CD4-positive, CD25-positive, alpha-beta regulatory T cell (primary cell): ENCODE results near the gene DROSHA. TPM values are rescaled to one million over a fixed set of nuclear protein-coding genes. Genes with fewer than 3 reads are reported as not detected.

ENCODE experiments used
- ATAC-seq, 2 donors: fragments of 150-1000 bp; cut with Tn5 transposase; one replicate each; pipeline ENCODE4 v1.10.0; 2021; ENCODE audit warnings: low read depth in 2 of 2, moderate number of reproducible peaks in 2 of 2, moderate library complexity in 1 of 2
- DNase-seq, 3 donors: peaks; one replicate each; pipeline versions ENCODE4 v3.0.0 to v3.0.0-alpha.2; 2012 to 2022; ENCODE audit warnings: mixed read lengths in 1 of 3
- H3K27ac ChIP-seq: one replicate; pipeline ENCODE4 v1.7.0; 2013; ENCODE audit warnings: mild to moderate bottlenecking, low read length; ENCODE audit not compliant: insufficient read depth, poor library complexity, severe bottlenecking
- H3K27me3 ChIP-seq: one replicate; pipeline ENCODE4 v1.7.0; 2013; ENCODE audit warnings: low read length; ENCODE audit not compliant: control insufficient read depth, insufficient read depth
- H3K36me3 ChIP-seq: one replicate; pipeline ENCODE4 v1.7.0; 2013; ENCODE audit warnings: mild to moderate bottlenecking, low read length, moderate library complexity; ENCODE audit not compliant: control insufficient read depth, insufficient read depth
- H3K4me1 ChIP-seq: 2 replicates; pipeline ENCODE4 v1.7.0; 2013; ENCODE audit warnings: mild to moderate bottlenecking, low read length; ENCODE audit not compliant: insufficient read depth, control insufficient read depth, poor library complexity, severe bottlenecking
- H3K4me3 ChIP-seq: one replicate; pipeline ENCODE4 v1.7.0; 2013; ENCODE audit warnings: low read depth, mild to moderate bottlenecking, low read length, moderate library complexity
- H3K9me3 ChIP-seq, 2 experiments: 1 replicate in 1 of 2; 2 replicates in 1 of 2; pipeline ENCODE4 v1.7.0; 2013; ENCODE audit warnings: low read length in 2 of 2, mild to moderate bottlenecking in 1 of 2, moderate library complexity in 1 of 2; ENCODE audit not compliant: control insufficient read depth in 2 of 2
- H3K27ac Mint-ChIP-seq, 3 donors: one replicate each; pipeline ENCODE4 v1.8.0; 2020 to 2022; ENCODE audit warnings: mild to moderate bottlenecking in 3 of 3, mixed read lengths in 3 of 3, moderate library complexity in 2 of 3
- H3K27me3 Mint-ChIP-seq: one replicate; pipeline ENCODE4 v1.8.0; 2022; ENCODE audit warnings: mild to moderate bottlenecking, mixed read lengths
- H3K36me3 Mint-ChIP-seq: one replicate; pipeline ENCODE4 v1.8.0; 2020; ENCODE audit warnings: mixed read lengths
- H3K4me1 Mint-ChIP-seq, 4 donors: one replicate each; pipeline ENCODE4 v1.8.0; 2020 to 2022; ENCODE audit warnings: mixed read lengths in 4 of 4, mild to moderate bottlenecking in 1 of 4
- H3K4me3 Mint-ChIP-seq, 4 donors: one replicate each; pipeline ENCODE4 v1.8.0; 2020 to 2022; ENCODE audit warnings: mild to moderate bottlenecking in 4 of 4, mixed read lengths in 4 of 4, moderate library complexity in 3 of 4
- H3K9me3 Mint-ChIP-seq, 7 donors: one replicate each; pipeline ENCODE4 v1.8.0; 2020 to 2022; ENCODE audit warnings: mixed read lengths in 7 of 7, mild to moderate bottlenecking in 3 of 7, moderate library complexity in 2 of 7
- polyA plus RNA-seq, 4 donors: library from polyadenylated mRNA; unstranded; fragments of 300-500 nt; fragmentation: Illumina TruSeq; gene quantifications; one replicate each; pipeline ENCODE4 v1.2.3, GENCODE V29; 2021
- total RNA-seq: library from RNA; stranded (reverse); gene quantifications from one replicate; pipeline ENCODE4 v1.2.3, GENCODE V29; 2022

The DROSHA gene
- total and polyA plus RNA-seq, 5 donors from 2014 or later: 14.2 to 57.6 (median 17.0) TPM

DNA sequence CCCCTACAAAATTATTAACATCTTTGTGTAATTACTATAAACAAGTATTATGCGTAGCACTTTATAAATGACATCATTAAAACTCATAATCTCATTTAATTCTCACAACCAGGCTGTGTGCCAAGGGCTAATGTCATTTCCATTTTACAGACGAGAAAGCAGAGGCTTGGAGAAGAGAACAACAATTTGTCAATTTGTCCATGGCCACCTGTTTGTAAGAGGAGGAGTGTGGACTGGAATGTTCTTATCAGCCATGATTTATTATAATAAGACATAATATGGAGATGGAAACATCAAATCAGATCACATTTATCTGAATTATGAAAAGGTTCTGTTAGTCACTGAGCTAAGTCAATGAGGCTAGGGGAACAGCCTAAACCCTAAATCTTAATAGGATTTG, 97.0 kb downstream of the DROSHA start:
- Mint-ChIP-seq H3K27me3 (no peaks in the 10 kb centered on the region), H3K27ac (no peak overlapping the region), H3K9me3 (no peaks in the 10 kb centered on the region), H3K4me1 (peaks cover 0 to 10% (median 2%) of the 10 kb centered on the region in 4 donors), H3K36me3 (peaks cover 72% of the 10 kb centered on the region), H3K4me3 (no peak overlapping the region)
- ATAC-seq: no peak
- Histone ChIP-seq H3K36me3 (peaks cover 43% of the 10 kb centered on the region), H3K27ac (no peak overlapping the region), H3K9me3 (no peaks in the 10 kb centered on the region), H3K4me3 (no peak overlapping the region), H3K27me3 (no peaks in the 10 kb centered on the region), H3K4me1 (no peaks in the 10 kb centered on the region)
- no peak for DNase-seq

- no peak overlapping the region for H3K4me3 ChIP-seq
- no peak overlapping the region for H3K4me3 Mint-ChIP-seq
- H3K36me3 Mint-ChIP-seq: peaks cover 55% of the 10 kb centered on the region
- no peaks in the 10 kb centered on the region for H3K27me3 Mint-ChIP-seq
- H3K4me1 Mint-ChIP-seq: peaks cover 0 to 5% (median 2%) of the 10 kb centered on the region in 4 donors
- peaks cover 38% of the 10 kb centered on the region for H3K36me3 ChIP-seq
- no peak for DNase-seq
- no peaks in the 10 kb centered on the region for H3K4me1 ChIP-seq
- no peaks in the 10 kb centered on the region for H3K9me3 ChIP-seq
- H3K27me3 ChIP-seq: no peaks in the 10 kb centered on the region
- H3K27ac Mint-ChIP-seq: no peak overlapping the region
- no peaks in the 10 kb centered on the region for H3K9me3 Mint-ChIP-seq
- H3K27ac ChIP-seq: no peak overlapping the region
- no peak for ATAC-seq
These were observed 98.7 kb downstream of the DROSHA start for GRCh38 chr5:31433229-31433628.

DNA sequence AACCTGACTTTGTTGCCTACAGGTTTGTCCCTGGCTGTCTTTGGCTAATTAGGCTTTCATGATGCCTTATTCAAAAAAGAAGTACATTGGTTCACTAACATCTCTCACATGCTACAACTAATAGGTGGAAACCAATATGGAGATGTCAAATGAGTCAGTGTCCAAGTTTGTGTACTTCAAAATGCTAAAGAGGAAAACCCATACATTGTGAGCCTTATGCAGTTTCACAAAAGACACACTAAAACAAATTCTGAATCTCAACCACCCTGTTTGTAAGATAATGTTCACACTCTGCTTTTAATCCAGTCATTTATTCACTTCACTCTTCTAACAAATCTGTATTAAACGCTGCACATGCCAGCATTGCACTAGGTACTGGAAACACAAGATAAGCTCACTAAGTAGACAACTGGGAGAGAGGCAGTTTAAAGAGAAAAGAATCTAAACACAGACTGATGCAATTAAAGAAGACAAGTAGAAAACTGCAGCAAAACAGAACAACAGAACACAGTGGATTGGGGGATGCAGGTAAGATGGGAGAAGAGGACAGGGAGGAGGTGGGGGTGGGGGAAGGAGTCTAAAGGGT, 104.1 kb downstream of the DROSHA start:
- peaks cover 49% of the 10 kb centered on the region for H3K36me3 Mint-ChIP-seq

DNA sequence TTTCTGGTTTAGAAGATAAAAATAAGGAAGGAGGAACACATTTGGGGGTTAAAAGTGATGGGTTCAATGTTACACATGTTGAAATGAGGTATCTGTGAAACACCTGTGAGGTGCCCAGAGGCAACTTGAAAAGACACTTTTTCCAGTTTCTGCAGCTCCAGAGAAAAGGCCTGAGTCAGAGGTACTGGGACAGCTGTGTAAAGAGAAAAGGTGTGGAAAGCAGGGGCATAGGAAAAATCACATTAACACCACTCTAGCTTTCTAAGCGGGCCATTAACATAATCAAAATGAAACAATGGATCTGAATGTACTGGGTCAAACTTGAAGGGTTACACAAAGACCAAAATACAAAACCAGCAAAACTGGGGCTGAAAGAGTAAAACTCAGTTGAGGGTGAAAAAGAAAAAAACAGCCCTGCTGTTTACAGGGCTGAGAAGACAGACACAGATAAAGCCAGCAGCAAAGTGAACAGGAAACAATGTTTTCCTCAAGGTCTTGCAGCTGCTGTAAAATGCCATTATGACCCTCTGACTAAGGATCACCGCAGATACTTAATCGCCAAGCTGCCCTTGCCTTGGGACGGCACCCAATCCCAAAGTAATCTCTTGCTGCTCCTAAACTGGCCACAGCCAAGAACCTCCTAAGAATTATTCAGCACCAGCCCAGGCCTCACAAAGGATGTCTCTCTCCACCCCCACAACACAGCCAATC, 104.7 kb downstream of the DROSHA start:
- H3K4me1 Mint-ChIP-seq: peaks cover 0 to 5% (median 2%) of the 10 kb centered on the region in 4 donors
- peak overlapping the region in 2 of 3 donors; percentile 15 to 55 for H3K27ac Mint-ChIP-seq
- Histone ChIP-seq H3K36me3 (peaks cover 44% of the 10 kb centered on the region), H3K4me3 (no peak overlapping the region), H3K4me1 (no peaks in the 10 kb centered on the region), H3K27ac (no peak overlapping the region), H3K9me3 (no peaks in the 10 kb centered on the region), H3K27me3 (no peaks in the 10 kb centered on the region)
- H3K9me3 Mint-ChIP-seq: no peaks in the 10 kb centered on the region
- no peak overlapping the region for H3K4me3 Mint-ChIP-seq
- no peaks in the 10 kb centered on the region for H3K27me3 Mint-ChIP-seq
- H3K36me3 Mint-ChIP-seq: peaks cover 49% of the 10 kb centered on the region
- DNase-seq (no peak), ATAC-seq (no peak)

More for the DNA sequence above, 104.1 kb downstream of the DROSHA start:
- peaks cover 0 to 5% (median 2%) of the 10 kb centered on the region in 4 donors for H3K4me1 Mint-ChIP-seq
- no peaks in the 10 kb centered on the region for H3K4me1 ChIP-seq
- H3K27me3 Mint-ChIP-seq: no peaks in the 10 kb centered on the region
- peaks cover 41% of the 10 kb centered on the region for H3K36me3 ChIP-seq
- no peak overlapping the region for H3K4me3 Mint-ChIP-seq
- H3K27ac ChIP-seq: no peak overlapping the region
- H3K9me3 ChIP-seq: no peaks in the 10 kb centered on the region
- H3K9me3 Mint-ChIP-seq: no peaks in the 10 kb centered on the region
- no peak overlapping the region for H3K27ac Mint-ChIP-seq
- H3K27me3 ChIP-seq: no peaks in the 10 kb centered on the region
- ATAC-seq (no peak), DNase-seq (no peak)
- no peak overlapping the region for H3K4me3 ChIP-seq

DNA sequence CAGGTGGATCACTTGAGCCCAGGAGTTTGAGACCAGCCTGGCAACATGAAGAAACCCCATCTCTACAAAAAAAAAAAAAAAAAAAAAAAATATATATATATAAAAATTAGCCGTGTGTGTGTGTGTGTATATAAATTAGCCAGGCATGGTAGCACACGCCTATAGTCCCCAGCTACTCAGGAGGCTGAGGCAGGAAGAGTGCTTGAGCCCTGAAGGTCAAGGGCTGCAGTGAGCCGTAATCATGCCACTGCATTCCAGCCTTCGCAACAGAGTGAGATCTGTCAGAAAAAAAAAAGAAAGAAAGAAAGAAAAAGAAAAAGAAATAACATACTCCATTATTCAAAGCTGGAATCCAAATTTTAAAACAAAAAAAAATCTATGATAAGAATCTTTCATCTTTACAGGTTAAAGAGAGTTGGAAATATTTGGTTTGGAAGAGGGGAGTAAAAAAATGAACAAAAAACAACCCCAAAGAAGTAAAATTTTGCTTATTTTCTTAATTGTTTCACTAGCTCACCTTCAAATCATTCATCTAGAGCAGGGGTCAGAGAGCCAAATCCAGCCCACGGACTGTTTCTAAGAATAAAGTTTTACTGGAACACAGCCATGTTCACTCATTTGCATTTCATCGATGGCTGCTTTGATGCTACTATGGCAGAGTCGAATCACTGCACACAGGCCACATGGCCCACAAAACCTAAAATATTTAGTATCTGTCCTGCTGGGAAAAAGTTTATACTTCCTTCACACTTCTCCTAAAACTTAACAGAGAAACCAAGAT, 109.9 kb downstream of the DROSHA start:
- H3K27ac ChIP-seq: no peak overlapping the region
- Mint-ChIP-seq H3K27ac (no peak overlapping the region), H3K36me3 (peaks cover 47% of the 10 kb centered on the region), H3K4me3 (no peak overlapping the region), H3K27me3 (no peaks in the 10 kb centered on the region), H3K4me1 (no peaks in the 10 kb centered on the region), H3K9me3 (no peaks in the 10 kb centered on the region)
- no peak for DNase-seq
- no peak overlapping the region for H3K4me3 ChIP-seq
- H3K36me3 ChIP-seq: peaks cover 57% of the 10 kb centered on the region
- H3K27me3 ChIP-seq: no peaks in the 10 kb centered on the region
- no peaks in the 10 kb centered on the region for H3K9me3 ChIP-seq
- no peaks in the 10 kb centered on the region for H3K4me1 ChIP-seq
- no peak for ATAC-seq

DNA sequence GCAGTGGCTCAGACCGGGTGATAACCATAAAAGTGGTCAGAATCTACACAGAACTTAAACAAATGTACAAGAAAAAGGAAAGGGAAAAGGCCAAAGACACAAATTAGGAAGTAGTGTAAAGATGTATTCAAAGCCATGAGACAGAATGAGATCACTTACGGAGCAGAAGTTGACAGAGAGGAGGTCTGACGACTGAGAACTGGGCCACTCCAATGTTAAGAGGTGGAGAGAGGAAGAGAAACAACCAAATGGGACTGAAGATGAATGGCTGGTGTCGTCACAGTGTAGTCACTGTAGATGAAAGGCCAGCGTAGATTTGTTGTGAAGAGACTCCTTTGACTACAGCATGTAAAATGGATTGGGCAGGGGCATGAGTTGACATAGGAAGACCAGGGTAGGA, 114.4 kb downstream of the DROSHA start:
- peaks cover 66% of the 10 kb centered on the region for H3K36me3 ChIP-seq
- H3K9me3 Mint-ChIP-seq: peaks cover 0 to 2% (median 0%) of the 10 kb centered on the region in 7 donors
- DNase-seq (no peak), ATAC-seq (no peak)
- H3K4me3 Mint-ChIP-seq: no peak overlapping the region
- H3K27ac Mint-ChIP-seq: no peak overlapping the region
- peaks cover 45% of the 10 kb centered on the region for H3K36me3 Mint-ChIP-seq
- H3K4me3 ChIP-seq: no peak overlapping the region
- no peaks in the 10 kb centered on the region for H3K27me3 Mint-ChIP-seq
- no peaks in the 10 kb centered on the region for H3K9me3 ChIP-seq
- no peaks in the 10 kb centered on the region for H3K4me1 ChIP-seq
- no peaks in the 10 kb centered on the region for H3K27me3 ChIP-seq
- no peak overlapping the region for H3K27ac ChIP-seq
- peaks cover 0 to 3% (median 0%) of the 10 kb centered on the region in 4 donors for H3K4me1 Mint-ChIP-seq

- Histone ChIP-seq H3K4me3 (no peak overlapping the region), H3K36me3 (peaks cover 71% of the 10 kb centered on the region), H3K4me1 (no peaks in the 10 kb centered on the region), H3K27me3 (no peaks in the 10 kb centered on the region), H3K27ac (no peak overlapping the region), H3K9me3 (no peaks in the 10 kb centered on the region)
- Mint-ChIP-seq H3K4me3 (no peak overlapping the region), H3K4me1 (peaks cover 0 to 4% (median 0%) of the 10 kb centered on the region in 4 donors), H3K27me3 (no peaks in the 10 kb centered on the region), H3K36me3 (peaks cover 41% of the 10 kb centered on the region), H3K9me3 (peaks cover 0 to 3% (median 0%) of the 10 kb centered on the region in 7 donors), H3K27ac (no peak overlapping the region)
- no peak for ATAC-seq
- no peak for DNase-seq
These were observed 115.3 kb downstream of the DROSHA start for GRCh38 chr5:31416547-31416946.
